Embryonic facial prominence (tissue), 1 donor: Measurements from ENCODE around the gene GSN.

Source experiments
- DNase-seq: peaks from one replicate; pipeline ENCODE4 v3.0.0-alpha.2; 2016; ENCODE audit errors: extremely low spot score

Gene GSN

DNA sequence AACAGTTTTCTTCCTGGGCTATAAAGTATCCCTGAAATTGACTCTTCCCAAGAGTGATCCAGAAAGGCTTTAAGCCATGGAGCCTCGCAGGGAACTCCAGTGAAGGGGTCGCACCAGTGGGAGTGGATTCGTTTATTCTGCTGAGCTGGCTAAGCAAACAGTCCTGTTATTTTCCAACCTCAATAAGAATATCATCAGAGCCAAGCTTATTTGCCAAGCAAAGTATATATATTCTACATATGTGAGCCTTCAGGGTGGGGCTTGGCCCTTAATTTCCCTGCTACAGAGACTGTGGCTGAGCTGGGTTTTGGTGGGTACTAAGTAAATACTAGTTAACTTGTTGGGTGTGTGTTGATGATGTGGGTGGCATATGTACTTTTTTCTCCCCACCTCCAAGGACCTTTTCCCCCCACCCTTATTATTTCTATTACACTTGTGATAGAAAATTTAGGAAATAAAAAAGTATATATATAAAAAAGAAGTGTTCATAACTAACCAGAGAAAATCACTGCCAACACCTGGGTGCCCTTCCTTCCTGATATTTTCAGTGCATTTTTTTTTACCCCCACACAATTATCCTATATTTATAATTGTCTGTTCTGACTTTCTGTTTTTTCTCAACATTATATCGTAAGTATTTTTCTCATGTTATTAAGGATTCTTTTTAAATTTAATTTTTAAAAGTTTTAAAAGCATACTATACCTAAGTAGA, 5.3 kb downstream of the GSN start:
- DNase-seq, result no peak

DNA sequence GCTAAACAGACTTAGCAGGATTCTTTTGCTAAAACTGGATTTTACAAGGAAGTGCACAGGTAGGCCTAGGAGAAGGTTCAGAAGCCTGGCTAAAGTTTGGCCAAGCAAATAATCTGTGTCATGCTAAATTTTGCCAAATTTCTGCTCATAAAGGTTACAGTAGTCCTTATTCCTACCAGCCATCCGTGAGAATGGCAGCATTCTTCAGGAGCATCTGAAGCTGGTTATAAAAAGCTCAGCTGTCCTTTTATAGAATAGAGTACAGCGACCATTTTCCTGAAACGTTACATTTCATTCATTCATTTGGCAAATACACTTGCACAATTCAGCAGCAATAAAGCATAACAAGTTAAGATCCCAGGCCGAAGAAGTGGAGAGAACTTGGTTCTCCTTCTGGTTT, 6.9 kb downstream of the GSN start:
- DNase-seq, result no peak

DNA sequence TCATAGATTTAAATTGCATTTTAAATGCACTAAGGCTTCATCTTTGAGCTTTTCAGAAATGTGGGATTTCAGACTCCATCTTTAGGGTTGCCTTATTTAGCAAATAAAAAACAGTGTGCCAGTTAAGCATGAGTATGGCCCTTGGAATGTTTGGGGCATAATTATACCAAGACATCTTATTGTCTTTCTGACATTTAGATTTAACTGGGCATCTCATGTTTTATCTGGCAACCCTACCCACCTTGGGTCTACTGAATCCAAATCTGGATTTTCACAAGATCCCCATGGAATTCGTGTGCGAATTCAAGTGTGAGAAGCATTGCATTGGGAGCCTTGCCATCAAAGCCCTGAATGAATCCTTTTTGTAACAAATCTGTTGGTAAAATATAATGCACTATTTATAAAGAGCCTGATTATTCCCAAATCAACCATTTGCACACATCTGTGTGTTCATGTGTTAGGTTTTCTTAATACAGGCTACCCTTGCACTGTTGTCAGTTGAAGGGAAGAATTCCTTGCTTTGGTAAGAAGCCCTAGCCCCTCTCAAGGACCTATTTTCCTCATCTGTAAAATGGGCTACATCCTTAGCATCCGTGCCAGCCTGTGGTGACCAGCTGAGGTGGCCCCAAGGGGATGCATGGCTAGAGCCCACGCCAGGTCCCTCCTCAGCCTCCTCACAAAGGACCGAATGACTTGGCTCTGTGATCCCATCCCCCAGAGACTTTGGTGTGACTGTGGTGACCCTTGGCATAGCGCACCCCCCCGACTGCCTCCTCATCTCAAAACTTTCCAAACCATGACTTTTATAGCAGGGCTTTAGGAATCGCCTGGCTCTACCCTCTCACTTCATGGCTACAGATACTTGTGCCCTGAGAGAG, 8.1 kb downstream of the GSN start:
- DNase-seq, result no peak

- DNase-seq, result no peak
These were observed 9.1 kb downstream of the GSN start for GRCh38 chr9:121277026-121277425.

DNA sequence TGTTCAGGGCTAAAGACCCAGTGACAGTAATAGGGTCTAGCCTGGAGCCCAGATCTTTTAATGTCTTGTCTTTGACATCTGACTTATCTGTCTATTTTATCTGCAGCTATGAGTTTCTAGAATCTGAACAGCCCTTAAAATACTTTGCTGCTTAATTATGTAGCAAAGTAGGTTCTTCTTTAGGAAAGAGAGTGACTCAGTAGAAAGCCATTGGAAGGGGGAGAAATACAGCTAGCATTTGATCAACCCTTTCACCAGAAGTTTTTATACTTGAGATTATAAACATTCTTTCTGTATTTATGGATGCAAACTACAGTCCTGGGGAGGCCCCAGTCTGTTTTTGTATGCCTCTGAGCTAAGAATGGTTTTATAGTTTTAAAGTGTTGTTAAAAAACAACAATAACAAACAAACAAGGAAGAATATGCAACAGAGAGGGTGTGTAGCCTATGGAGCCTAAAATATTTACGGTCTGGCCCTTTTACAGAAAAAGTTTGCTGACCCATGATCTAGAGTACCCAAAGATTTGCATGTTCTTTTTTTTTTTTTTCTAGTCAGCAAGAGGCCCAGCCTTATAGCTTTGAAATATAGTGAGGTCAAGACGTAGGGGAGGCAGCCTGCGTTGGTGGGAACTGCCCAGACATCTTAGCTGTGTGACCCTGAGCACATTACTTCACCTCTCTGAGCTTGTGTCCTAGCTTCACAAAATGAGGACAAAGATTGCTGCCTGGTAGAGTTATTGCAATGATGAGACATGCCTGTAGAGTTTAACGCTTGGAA, 9.7 kb downstream of the GSN start:
- DNase-seq, result no peak

- peak; percentile 76 for DNase-seq
These were observed 10.7 kb downstream of the GSN start for GRCh38 chr9:121278477-121279261.

DNA sequence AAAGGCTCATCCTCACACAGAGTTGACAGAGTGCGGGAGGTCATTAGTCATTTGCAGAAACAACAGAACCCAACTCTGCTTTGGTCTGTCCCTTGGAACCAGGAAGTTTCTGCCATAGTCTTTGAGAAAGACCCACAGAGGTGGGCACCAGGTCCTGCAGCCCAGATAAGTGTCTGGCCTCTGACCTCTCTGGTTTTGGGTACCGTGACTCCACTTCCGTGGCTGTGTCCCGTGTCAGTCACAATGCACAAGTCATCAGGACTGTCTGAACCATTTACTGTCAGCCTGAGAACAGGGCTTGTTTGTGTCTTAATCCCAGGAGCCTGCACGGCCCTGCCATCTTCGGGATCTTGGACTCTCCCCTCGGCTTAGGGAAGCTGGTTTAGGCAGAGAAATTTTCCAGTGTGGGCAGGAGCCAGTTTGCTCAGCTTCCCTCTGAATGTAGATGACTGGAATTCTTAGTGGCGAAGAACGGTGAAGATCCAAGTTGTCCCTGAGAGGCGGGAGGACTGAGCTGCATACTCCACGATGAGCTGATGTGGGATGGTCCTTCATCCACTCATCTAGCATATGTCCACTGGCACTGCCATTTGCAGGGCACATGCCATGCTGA, 11.9 kb downstream of the GSN start:
- no peak for DNase-seq

DNA sequence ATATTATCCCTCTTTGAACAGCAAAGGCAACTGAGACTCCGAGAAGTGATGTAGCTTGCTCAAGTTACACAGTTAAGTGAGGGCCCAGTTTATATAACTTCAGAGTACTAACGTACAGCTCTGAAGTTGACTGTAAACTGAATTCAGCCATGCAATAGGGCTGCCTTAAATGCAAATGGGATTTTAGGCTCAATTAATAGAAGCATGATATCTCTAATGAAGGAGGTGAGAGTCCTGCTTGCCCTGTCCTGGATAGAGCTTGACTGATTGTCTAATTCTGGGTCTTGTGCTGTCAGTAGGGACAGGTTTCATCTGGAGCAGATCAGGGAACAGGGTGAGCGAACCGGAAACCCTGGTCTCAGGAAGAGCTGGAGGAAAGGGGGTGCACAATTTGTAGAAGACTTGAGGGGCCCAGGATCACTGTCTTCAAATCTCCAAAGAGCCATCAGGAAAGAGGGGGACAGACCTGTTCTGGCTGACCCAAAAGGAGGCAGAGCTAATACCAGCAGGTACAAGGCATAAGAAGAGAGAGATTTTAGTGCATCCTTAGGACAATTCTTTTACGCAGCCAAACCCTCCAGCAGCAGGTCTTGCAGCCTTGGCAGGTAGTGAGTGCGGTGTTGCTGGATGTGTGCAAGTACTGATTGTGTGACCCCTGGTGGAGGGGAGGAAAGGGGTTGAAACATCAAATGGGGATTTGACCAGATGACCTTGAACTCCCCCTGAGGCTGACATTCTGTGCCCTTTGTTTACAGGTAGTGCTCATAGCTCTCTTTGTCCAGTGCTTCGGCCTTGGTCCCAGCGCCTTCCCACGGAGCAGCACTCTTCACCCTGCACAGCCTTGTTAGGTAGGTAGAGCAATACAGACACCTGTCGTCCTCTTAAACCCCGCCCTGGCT, 13.0 kb downstream of the GSN start:
- DNase-seq, result no peak

- no peak for DNase-seq
These were observed 13.8 kb downstream of the GSN start for GRCh38 chr9:121281614-121282276.

- DNase-seq, result no peak
These were observed 14.5 kb downstream of the GSN start for GRCh38 chr9:121282277-121283079.

GRCh38 chr9:121283080-121283398, 15.1 kb downstream of the GSN start:
- no peak for DNase-seq

DNA sequence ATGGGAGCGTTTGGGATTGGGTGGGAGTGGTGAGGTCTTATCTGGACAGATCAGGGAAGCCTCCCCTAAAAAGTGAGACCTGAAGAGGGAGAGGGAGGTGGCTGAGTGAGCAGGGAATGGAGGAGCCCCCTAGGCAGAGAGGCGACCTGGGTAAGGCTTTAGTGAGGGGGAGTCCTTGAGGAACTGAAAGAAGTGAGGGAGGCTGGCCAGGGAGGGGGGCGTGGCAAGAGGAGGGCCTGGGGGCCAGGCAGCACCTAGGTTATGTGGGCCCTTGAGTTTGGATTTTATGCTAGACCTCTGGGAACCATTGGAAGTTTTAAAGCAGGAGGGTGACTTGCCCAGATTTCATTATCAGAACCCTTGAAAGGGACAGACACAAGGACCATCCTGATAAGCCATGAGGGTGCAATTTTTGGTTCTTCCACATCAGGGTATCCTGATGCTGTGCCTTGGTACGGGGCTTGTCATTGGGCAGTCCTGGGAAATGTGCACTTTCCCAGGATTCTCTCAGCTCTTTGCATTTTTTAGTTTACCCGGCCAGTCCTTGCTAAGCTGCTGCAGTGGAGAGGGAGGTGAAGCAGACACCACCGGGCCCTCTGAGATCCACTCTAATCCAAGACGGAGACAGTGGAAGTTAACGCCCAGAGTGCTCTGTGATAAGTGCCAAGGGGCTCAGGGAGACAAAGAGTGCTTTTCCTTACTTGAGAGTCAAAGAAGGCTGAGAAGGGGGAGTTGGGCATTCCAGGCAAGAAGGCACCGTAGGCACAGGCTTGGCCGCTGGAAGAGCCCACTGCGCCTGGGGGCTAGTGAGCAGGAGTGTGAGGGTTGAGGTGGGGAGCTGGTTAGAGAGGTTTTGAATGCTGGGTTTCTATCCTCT, 16.1 kb downstream of the GSN start:
- DNase-seq, result no peak

DNA sequence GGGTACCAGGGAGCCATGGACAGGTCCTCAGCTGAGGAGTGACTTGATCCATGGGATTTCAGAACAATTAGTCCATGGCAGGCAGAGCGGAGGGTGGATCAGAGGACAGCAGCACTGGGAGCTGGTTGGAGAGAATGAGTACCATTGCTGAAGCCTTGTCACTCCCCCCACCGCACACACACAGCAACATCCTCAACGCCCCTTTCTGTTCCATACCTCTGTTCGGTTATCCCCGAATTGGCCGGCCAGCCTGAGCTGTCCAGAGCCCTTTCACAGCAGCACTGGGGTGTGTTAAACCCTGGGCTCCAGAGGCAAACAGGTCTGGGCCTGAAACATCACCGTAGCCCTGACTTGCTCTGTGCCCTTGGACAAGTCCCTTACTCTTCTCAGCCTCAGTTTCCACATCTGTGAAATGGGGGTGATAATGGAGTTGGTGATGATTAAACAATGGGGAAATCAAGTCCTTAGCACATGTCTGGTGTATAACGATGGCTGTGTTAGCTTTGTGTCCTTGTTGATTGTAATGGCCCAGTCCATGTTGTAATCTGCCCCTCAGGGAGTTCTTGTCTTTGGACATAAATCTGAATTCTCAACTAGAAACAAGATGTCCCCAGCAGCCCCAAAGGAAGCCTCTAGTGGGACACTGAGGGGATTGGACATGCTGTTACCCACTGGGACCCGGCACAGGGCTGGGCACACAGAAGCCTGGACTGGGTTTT, 16.9 kb downstream of the GSN start:
- DNase-seq, result no peak

DNA sequence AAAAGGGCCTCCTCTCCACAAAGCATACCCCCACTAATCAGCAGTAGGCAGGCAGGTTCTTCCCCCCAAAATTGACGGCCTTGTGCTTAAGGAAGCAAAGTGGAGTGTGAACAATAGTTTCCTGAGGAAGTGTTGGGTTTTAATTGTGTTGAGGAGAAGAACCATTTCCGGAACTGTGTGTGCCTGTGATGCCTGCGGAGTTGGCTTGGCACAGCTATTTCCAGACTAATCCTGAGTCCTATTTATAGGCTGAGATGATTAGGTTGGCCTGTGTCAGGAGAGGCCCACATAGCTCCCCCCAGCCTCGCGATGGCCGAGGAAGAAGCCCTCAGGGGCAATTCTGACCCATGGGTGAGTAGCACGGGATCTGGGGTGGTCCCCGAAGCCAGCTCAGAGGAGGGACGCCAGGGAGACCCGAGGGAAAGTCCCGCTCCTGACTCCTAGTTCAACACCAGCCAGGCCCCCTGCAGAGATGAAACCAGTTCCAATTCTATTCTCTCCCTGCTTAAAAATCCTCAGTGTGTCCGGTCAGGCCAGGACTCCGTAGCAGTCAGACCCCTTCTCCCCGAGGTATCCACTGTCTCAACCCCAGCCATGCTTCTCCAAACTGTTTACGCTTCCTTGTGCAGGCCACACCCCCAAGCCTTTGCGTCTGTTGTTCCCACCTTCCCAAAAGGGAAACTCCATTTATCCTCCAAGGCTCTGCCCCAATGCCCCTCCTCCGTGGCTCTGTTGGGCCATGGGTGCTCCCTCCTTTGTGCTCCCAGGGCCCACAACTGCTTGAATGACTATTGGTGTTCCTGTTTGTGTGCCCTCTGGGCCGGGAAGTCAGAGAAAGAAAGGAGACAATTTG, 18.1 kb downstream of the GSN start:
- DNase-seq, result no peak

DNA sequence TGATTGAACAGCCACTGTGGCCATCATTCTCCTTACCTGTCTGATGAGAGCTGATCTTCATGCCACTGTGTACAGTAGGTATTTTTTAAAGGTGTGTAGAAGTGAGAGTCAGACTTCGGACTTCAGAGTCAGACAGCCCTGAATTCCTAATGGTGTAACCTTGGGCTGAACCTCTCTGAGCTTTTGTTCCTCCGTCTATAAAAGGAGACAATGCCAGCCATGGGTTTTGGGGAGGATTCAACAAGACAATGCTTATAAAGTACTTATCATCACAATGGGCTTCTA, 18.7 kb downstream of the GSN start:
- no peak for DNase-seq

GRCh38 chr9:121286973-121287741, 19.2 kb downstream of the GSN start:
- peak; percentile 39 for DNase-seq
